Measurements from ENCODE around the gene NUCB1. TPM values are rescaled to one million over a fixed set of nuclear protein-coding genes. Genes with fewer than 3 reads are reported as not detected.
A peak's percentile ranks its signal among the peaks of the same experiment; 100 is the strongest.
"Not testable (repeated sequence)": the region's sequence is repeated elsewhere in the genome, so short reads cannot be mapped to it uniquely, and the experiment has no call there.

Gene NUCB1
- total RNA-seq, 1 experiment from 2014 or later = 91.4 TPM

DNA sequence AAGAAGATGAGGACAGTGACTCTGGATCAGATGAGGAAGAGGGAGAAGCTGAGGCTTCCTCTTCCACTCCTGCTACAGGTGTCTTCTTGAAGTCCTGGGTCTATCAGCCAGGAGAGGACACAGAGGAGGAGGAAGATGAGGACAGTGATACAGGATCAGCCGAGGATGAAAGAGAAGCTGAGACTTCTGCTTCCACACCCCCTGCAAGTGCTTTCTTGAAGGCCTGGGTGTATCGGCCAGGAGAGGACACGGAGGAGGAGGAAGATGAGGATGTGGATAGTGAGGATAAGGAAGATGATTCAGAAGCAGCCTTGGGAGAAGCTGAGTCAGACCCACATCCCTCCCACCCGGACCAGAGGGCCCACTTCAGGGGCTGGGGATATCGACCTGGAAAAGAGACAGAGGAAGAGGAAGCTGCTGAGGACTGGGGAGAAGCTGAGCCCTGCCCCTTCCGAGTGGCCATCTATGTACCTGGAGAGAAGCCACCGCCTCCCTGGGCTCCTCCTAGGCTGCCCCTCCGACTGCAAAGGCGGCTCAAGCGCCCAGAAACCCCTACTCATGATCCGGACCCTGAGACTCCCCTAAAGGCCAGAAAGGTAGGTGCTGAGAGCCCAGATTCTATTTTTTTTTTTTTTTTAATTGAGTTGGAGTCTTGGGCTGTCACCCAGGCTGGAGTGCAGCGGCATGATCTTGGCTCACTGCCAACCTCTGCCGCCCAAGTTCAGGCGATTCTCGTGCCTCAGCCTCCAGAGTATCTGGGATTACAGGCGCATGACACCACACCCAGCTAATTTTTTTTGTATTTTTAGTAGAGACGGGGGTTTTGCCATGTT lies 25.6 kb upstream of the NUCB1 start:
- DNase-seq (ENCODE audit: low spot score) = peak; percentile 56

DNA sequence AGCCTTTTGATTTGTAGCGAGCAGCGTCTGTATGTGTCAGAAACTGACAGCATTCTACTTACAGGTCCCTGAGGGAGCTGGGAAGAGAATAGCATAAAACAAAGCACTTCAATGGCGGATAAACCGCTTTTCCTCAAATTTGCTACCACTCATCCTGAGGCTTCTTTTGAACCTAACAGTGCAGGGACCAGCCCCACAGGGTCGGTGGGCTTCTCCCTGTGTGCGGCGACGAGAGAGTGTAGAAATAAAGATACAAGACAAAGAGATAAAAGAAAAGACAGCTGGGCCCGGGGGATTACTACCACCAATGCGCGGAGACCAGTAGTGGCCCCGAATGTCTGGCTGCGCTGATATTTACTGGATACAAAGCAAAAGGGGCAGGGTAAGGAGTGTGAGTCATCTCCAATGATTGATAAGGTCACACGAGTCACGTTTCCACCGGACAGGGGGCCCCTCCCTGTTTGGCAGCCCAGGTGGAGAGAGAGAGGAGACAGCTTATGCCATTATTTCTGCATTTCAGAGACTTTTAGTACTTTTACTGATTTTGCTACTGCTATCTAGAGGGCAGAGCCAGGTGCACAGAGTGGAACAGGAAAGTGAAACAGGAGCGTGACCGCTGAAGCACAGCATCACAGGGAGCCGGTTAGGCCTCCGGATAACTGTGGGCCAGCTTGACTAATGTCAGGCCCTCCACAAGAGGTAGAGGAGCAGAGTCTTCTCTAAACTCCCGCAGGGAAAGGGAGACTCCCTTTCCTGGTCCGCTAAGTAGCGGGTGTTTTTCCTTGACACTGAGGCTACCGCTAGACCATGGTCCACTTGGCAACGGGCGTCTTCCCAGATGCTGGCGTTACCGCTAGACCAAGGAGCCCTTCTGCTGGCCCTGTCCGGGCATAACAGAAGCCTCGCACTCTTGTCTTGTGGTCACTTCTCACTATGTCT lies 23.8 kb upstream of the NUCB1 start:
- DNase-seq (ENCODE audit: low spot score) = peak; percentile 52

DNA sequence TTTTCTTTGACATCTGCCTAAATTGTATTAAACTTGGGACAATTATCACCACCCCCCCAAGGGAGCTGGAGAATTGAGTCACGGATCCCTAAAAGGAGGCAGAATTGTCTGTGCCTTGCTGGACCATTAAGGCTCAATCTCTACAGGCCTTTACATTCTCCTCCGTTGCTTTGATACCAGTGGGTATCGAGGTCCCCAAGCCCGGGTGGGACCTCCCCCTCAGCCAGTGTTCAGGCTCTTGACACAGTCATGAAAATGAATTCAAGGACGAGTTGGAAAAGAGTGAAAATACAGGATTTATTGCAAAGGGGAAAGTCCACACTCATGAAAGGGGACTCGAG lies 22.3 kb upstream of the NUCB1 start:
- no peak for DNase-seq (ENCODE audit: low spot score)

DNA sequence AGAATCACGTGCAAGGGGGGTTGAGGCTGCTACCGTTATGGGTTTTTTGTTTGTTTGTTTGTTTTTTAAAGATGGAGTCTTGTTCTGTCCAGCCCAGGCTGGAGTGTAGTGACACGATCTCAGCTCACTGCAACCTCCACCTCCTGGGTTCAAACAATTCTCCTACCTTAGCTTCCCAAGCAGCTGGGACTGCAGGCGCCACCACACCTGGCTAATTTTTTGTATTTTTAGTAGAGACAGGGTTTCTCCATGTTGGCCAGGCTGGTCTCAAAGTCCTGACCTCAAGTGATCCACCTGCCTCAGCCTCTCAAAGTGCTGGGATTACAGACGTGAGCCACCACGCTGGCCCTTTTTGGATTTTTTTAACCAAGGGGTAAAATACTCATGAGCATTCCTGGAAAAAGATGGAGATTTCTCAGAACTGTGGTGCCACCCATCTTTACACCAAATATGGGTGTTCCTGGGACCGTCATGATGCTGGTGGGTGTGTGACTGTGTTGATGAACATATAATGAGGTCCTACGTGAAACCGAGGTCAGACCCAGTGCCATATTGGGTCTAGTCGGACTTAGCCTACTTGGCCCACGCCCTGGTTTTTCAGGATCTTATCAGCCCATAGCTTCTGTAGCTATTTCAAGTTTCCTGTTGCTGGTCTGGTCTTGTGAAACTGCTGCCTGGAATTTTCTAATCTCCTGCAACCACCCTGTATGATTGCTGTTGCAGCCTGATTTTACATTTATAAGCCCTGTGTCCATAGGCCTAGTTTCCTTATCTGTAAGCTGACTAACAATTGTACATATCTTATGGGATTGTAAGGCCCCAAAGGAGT lies 21.7 kb upstream of the NUCB1 start:
- DNase-seq (ENCODE audit: low spot score) = no peak

DNA sequence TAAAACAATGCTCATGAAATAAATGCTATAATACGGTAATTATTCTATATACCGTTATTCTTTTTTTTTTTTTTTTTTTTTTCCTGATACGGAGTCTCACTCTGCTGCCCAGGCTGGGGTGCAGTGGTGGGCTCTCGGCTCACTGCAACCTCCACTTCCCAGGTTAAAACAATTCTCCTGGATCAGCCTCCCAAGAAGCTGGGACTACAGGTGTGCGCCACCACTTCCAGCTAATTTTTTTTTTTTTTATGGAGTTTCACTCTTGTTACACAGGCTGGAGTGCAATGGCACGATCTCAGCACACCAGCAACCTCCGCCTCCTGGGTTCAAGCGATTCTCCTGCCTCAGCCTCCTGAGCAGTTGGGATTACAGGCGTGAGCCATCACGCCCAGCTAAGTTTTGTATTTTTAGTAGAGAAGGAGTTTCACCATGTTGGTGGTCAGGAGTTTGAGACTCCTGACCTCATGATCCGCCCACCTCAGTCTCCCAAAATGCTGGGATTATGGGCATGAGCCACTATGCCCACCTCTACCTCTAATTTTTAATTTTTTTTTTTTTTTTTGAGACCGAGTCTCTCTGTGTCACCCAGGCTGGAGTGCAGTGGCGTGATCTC lies 21.0 kb upstream of the NUCB1 start:
- DNase-seq (ENCODE audit: low spot score) = no peak

DNA sequence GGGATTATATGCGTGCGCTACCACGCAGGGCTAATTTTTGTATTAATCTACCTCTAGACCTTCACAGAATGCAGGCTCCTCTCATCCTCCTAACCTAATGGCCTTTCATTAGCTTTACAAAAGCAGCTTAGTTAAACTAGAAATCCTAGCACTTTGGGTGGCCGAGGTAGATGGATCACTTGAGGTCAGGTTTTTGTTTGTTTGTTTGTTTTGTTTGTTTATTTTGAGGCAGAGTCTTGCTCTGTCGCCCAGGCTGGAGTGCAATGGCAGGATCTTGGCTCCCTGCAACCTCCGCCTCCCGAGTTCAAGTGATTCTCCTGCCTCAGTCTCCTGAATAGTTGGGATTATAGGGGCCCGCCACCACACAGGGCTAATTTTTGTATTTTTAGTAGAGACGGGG lies 20.4 kb upstream of the NUCB1 start:
- not testable (repeated sequence) for DNase-seq (ENCODE audit: low spot score)

DNA sequence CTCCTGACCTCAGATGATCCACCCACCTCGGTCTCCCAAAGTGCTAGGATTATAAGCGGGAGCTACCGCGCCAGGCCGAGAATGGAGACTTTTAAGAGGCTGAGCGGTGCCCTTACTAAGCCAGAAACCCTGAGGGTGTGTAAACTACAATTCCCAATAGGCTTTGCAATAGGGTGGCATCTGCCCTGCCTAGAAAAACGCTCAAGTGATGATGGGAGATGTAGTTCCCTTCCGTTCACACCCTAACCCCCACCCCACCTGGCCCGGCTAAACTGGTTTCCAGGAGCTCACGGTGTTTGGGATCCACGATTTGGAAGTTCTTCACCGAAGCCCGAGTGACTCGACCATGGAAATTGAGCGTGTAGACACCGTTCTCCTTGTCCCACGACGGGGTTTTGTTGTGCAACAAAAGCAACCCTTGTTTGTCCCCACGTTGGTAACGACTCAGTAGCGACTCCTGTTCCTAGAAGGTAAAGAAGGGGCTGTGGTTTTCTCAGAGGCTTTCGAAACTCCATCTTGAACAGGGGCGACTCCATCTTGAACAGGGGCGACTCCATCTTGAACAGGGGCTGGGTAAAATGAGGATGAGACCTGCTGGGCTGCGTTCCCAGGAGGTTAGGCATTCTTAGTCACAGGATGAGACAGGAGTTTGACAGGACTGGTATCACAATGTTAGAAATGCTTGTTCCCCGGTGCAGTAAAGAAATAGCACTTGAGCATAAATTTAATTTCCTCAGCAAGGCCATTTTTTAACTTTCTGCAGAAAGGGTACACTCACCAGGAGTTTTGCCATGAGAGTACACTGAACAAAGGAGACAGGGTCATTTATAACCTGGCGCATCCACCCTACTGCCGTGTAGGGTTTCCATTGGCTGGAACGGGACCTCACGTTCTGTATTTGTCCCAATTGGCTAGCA lies 18.1 kb upstream of the NUCB1 start:
- no peak for DNase-seq (ENCODE audit: low spot score)

DNA sequence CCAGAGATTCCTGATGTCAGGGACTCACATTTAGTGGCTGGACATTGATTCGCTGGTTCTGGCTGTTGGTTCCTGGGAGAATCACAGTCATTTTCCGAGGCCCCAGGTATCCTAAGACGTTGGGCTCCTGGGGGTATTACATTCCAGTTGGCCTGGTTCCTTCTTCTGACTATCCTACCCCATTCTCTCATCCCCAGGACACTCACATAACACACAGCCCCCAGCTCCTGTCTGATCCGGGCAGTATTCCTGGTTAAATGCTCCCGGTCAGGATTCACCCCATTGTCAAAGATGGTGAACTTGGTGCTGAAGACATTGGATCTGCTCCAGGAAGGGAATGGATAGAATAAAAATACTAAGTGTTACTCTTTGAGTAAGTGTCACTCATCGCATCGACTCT lies 16.4 kb upstream of the NUCB1 start:
- no peak for DNase-seq (ENCODE audit: low spot score)

DNA sequence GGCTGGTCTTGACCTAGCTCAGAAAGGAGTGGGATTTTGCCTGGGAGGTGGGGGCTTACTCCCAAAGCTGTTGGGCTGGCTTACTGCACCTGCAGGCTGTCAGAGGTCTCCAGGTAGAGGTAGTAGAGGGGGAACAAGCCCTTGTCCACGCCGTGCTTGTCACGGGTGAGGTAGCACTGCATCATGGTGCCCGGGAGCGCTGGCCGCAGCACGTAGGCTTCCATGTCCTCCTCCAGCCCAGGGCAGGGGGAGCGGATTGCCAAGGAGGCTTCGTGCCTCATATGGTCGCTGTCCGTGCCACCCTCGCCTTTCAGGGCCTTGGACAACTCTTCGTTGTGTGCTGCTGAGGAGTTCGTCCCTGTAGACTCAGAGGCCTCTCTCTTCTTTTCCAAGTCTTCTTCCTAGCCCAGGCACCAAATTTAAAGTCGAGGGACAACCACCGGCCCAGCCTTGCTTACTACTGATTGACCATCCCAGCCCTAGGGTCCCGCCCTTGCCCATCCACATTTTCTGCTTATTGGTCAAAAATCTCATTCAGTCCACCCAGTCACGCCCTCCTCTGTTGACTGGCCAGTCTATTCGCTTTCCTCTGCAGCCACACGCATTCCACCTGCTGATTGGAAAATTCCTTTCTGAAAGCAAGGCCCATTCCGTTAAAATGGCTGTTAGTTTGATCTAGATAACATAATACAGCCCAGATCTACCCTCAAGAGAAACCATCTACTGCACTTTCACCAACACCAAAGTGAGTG lies 12.1 kb upstream of the NUCB1 start:
- DNase-seq (ENCODE audit: low spot score) = peak; percentile 21

DNA sequence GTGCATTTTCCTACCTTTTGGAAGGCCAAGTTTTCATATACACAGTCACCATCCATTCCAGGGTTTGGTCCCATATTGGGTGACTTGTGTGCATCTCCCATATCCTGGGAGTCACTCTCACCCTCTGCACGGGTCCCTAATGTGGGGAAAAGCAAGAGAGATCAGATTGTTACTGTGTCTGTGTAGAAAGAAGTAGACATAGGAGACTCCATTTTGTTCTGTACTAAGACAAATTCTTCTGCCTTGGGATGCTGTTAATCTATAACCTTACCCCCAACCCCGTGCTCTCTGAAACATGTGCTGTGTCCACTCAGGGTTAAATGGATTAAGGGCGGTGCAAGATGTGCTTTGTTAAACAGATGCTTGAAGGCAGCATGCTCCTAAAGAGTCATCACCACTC lies 10.6 kb upstream of the NUCB1 start:
- not testable (repeated sequence) for DNase-seq (ENCODE audit: low spot score)

DNA sequence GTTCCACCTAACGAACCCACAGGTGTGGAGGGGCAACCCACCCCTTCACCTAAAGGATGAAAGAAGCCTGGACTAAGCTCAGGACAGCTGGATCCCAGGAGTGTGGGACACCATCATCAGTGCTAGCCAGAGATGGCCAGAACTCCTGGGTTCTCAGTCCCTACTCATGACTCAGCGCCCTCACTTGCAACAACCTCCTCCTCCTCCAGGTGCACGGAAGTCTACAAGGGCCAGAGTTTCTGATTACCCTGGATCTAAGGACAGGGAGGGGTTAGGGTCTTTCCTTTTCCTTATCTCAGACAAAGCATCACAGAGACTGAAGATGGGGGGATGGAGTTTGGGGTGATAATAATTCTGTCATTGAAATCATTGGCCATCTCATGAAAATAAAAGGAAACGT lies 9.6 kb upstream of the NUCB1 start:
- DNase-seq (ENCODE audit: low spot score) = no peak

DNA sequence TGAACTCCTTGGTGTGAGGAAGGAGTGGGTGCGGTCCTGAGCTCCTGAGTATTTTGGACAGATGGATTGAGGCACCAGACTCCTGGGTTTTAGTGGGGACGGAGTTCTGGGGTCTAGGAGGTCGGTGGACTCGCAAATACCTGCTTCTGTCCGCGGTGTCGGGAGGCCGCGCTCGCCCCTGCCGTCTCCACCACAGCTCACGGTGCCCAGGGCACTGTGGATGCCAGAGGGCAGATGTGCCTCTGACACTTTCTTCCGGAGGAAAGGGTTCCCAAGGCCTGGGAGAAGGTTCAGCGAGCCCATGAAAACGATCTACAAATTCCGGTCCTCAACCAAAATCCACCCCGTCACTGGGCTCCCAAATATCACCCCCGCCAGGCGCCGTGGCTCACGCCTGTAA lies 4.9 kb upstream of the NUCB1 start:
- DNase-seq (ENCODE audit: low spot score) = no peak

DNA sequence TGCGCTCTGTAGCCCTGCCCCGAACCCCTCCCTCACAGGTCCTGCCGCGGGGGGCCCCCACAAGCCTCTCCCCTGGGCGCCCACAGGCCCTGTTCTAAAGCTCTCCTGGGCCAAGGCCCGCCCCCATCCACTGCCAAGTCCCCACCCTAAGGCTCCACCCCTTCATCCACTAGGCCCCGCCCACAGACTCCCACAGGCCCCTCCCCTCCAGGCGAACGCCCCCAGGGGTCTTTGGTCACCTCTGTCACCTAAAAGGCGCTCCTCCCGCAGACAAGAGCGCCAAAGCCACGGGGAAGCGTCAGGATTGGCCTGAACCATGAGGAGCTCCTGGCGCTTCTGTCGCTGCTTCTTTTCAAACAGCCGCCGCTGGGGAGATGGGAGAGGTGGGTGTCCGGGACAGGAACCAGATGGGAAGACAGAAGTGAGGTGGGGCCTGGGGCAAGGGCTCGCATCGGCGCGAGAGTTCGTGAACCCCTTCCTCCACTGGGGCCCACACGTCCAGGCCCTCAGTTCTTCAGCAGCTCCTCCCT lies 3.9 kb upstream of the NUCB1 start:
- no peak for DNase-seq (ENCODE audit: low spot score)

DNA sequence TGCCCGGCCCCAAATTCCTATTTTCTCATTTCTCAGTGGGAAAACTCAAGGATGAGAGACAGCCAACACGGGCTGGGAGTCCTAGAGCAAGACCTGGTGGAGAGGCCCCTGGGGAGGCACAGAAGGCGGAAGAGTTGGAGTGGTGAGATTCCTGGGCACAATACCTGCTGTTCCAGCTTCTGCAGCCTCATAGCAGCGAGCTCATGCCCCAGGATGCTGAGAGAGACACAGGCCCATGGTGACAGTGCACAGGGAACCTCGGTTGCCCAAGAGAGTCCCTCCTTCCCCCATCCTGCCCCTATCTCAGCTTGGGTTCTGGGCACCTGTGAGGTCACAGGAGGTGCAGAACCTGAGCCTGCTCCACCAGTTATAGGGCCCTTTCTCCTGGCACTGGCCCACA lies 2.9 kb upstream of the NUCB1 start:
- no peak for DNase-seq (ENCODE audit: low spot score)

DNA sequence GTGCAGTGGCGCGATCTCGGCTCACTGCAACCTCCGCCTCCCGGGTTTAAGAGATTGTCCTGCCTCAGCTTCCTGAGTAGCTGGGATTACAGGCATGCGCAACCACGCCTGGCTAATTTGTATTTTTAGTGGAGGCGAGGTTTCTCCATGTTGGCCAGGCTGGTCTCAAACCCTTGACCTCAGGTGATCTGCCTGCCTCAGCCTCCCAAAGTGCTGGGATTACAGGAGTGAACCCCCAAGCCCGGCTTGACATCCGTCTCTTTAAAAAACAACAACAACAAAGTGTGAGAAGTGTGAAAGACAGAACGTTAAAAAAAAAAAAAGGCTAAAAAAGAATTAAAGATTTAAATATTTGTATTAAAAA lies 744 bp upstream of the NUCB1 start:
- not testable (repeated sequence) for DNase-seq (ENCODE audit: low spot score)

DNA sequence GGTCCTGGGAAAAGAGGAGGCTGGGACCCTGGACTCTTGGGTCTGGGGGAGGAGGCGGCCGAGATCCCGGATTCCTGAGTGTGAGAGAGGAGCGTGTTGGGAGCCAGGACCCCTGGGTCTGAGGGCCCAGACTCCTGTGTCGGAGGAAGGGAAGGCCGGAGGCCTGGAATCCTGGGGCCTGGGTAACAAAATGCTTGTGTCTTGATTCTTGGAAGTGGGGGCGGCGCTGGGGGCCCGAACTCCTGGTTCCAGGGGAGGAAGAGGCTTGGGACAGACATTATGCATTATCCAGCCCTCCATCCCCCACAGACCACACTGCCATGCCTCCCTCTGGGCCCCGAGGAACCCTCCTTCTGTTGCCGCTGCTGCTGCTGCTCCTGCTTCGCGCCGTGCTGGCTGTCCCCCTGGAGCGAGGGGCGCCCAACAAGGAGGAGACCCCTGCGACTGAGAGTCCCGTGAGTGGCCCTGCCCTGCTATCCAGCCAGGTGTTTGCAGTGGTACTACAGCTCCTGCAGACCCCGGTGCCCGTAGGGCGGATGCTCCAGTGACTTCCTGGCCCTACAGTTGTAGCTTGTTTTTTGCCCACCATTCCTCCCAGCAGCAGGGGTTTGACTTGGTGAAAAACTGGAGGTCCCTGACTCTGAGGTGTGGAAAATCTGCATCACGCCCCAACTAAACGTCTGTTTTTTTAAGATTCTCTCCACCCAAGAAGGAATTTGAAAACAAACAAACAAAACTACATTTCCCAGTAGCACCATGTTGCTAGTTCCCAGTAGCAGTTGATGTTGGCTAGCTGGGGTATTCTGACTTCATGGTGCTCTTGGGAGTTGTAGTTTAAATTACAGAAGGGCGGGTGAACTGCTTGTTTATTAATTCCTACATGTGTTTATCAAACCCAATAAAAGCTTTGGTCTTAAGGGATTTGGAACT lies 630 bp downstream of the NUCB1 start:
- DNase-seq (ENCODE audit: low spot score) = no peak

DNA sequence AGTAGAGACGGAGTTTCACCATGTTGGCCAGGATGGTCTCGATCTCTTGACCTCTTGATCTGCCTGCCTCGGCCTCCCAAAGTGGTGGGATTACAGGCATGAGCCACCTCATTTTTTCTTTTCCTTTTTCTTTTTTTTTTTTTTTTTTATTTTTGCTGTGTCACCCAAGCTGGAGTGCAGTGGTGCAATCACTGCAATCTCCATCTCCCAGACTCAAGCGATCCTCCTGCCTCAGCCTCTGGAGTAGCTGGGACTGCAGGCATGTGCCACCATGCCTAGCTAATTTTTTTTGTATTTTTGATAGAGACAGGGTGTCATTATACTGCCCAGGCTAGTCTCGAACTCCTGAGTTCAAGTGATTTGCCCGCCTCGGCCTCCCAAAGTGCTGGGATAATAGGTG lies 2.2 kb downstream of the NUCB1 start:
- DNase-seq (ENCODE audit: low spot score) = not testable (repeated sequence)

DNA sequence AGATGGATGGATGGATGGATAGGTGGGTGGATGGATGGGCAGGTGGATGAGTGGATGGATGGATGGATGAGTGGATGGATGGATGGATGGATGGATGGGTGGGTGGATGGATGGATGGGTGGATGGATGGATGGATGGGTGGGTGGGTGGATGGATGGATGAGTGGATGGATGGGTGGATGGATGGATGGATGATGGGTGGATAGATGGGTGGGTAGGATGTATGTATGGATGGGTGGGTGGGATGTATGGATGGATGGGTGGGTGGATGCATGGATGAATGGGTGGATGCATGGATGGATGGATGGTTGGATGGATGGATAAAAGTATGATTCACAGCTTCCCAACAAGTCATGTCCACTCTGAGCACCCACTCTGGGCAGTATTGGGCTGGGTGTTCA lies 3.7 kb downstream of the NUCB1 start:
- DNase-seq (ENCODE audit: low spot score) = not testable (repeated sequence)

Measured in A172 (cell line).